ENCODE data around the gene C19orf33.
"Not testable (repeated sequence)": the region's sequence is repeated elsewhere in the genome, so short reads cannot be mapped to it uniquely, and the experiment has no call there.

The C19orf33 gene

GRCh38 chr19:38303517-38304351 lies at the start of gene C19orf33:
Gene C19orf33 (plus strand): TSS chr19:38304251. CDS start chr19:38304262, 11 bp downstream.
- DNase-seq: no peak

- DNase-seq: peak; percentile 28
Observed at GRCh38 chr19:38255383-38256014, 48.6 kb upstream of the C19orf33 start.

- DNase-seq: not testable (repeated sequence)
Observed at GRCh38 chr19:38261942-38262341, 42.1 kb upstream of the C19orf33 start.

GRCh38 chr19:38262585-38263268 lies 41.3 kb upstream of the C19orf33 start:
- DNase-seq: no peak

- DNase-seq: peak; percentile 64
Observed at GRCh38 chr19:38263689-38264485, 40.2 kb upstream of the C19orf33 start.

GRCh38 chr19:38264486-38265212 lies 39.4 kb upstream of the C19orf33 start, which contains the start of gene SPINT2:
Gene SPINT2 (plus strand): TSS chr19:38264573. CDS start chr19:38264893, 320 bp downstream.
- DNase-seq: peak; percentile 55

- no peak for DNase-seq
Observed at GRCh38 chr19:38265213-38265861, 38.7 kb upstream of the C19orf33 start.

- DNase-seq: no peak
Observed at GRCh38 chr19:38265921-38266429, 38.1 kb upstream of the C19orf33 start.

- DNase-seq: no peak
Observed at GRCh38 chr19:38266981-38267597, 37.0 kb upstream of the C19orf33 start.

GRCh38 chr19:38267761-38268483 lies 36.1 kb upstream of the C19orf33 start:
- DNase-seq: no peak

- DNase-seq: no peak
Observed at GRCh38 chr19:38268539-38268938, 35.5 kb upstream of the C19orf33 start.

GRCh38 chr19:38270587-38271167 lies 33.4 kb upstream of the C19orf33 start:
- no peak for DNase-seq

GRCh38 chr19:38273499-38273898 lies 30.6 kb upstream of the C19orf33 start:
- no peak for DNase-seq

GRCh38 chr19:38274739-38275138 lies 29.3 kb upstream of the C19orf33 start:
- DNase-seq: no peak

- no peak for DNase-seq
Observed at GRCh38 chr19:38276942-38277517, 27.0 kb upstream of the C19orf33 start.

GRCh38 chr19:38277549-38277948 lies 26.5 kb upstream of the C19orf33 start:
- DNase-seq: no peak

- DNase-seq: no peak
Observed at GRCh38 chr19:38277969-38278680, 25.9 kb upstream of the C19orf33 start.

GRCh38 chr19:38278751-38279150 lies 25.3 kb upstream of the C19orf33 start:
- DNase-seq: no peak
